PC-3 (cell line): ENCODE measurements around the gene TEPSIN.

Source experiments
- EZH2 ChIP-seq: fragments of 300-600 bp; sonication (generic); IDR thresholded peaks from one replicate; pipeline ENCODE4 v1.6.1; 2017; ENCODE audit warnings: antibody characterized with exemption, mild to moderate bottlenecking, low read length; ENCODE audit not compliant: unreplicated experiment
- EZH2phosphoT487 ChIP-seq: fragments of 300-600 bp; sonication (generic); IDR thresholded peaks from 2 replicates; pipeline ENCODE4 v1.6.1; 2018; ENCODE audit warnings: mild to moderate bottlenecking, antibody characterized with exemption, low read length, borderline replicate concordance
- TF ChIP-seq, protein P1 (sequence below): fragments of 300-600 bp; sonication (generic); conservative IDR thresholded peaks from 2 replicates; pipeline ENCODE4 v1.5.1; 2017; ENCODE audit warnings: antibody characterized with exemption, low read depth, mild to moderate bottlenecking, low read length

GRCh38 chr17:81240761-81241160, 1.9 kb upstream of the TEPSIN start:
- TF ChIP-seq, protein P1, sequence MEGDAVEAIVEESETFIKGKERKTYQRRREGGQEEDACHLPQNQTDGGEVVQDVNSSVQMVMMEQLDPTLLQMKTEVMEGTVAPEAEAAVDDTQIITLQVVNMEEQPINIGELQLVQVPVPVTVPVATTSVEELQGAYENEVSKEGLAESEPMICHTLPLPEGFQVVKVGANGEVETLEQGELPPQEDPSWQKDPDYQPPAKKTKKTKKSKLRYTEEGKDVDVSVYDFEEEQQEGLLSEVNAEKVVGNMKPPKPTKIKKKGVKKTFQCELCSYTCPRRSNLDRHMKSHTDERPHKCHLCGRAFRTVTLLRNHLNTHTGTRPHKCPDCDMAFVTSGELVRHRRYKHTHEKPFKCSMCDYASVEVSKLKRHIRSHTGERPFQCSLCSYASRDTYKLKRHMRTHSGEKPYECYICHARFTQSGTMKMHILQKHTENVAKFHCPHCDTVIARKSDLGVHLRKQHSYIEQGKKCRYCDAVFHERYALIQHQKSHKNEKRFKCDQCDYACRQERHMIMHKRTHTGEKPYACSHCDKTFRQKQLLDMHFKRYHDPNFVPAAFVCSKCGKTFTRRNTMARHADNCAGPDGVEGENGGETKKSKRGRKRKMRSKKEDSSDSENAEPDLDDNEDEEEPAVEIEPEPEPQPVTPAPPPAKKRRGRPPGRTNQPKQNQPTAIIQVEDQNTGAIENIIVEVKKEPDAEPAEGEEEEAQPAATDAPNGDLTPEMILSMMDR, result no peak
- no peak for TF ChIP-seq EZH2
- no peak for TF ChIP-seq EZH2phosphoT487
